Stimulated activated naive B cell treated with anti-CD40 and anti-IgM and Interleukin-4, amounts not matched to agents 10 μg/mL and 1 μg/mL and 100 μg/mL, for 72 hours (primary cell): ENCODE results near the gene SAMD11.

ENCODE experiments used
- ATAC-seq, 2 donors: fragments of 150-1000 bp; cut with Tn5 transposase; replicated peaks; 2 replicates each; pipeline ENCODE4 v1.10.0; 2021; ENCODE audit warnings: moderate library complexity in 1 of 2
- DNase-seq: peaks from one replicate; pipeline ENCODE4 v3.0.0; 2021
- H3K27ac Mint-ChIP-seq: one replicate; pipeline ENCODE4 v1.8.0; 2022; ENCODE audit warnings: mild to moderate bottlenecking, mixed read lengths
- H3K27me3 Mint-ChIP-seq, 2 donors: one replicate each; pipeline ENCODE4 v1.8.0; 2022; ENCODE audit warnings: mixed read lengths in 2 of 2
- H3K36me3 Mint-ChIP-seq, 2 donors: one replicate each; pipeline ENCODE4 v1.8.0; 2022; ENCODE audit warnings: mixed read lengths in 2 of 2, mild to moderate bottlenecking in 1 of 2
- H3K4me1 Mint-ChIP-seq, 2 donors: one replicate each; pipeline ENCODE4 v1.8.0; 2022; ENCODE audit warnings: mixed read lengths in 2 of 2, mild to moderate bottlenecking in 1 of 2
- H3K4me3 Mint-ChIP-seq, 2 donors: one replicate each; pipeline ENCODE4 v1.8.0; 2022; ENCODE audit warnings: mild to moderate bottlenecking in 2 of 2, mixed read lengths in 2 of 2, moderate library complexity in 1 of 2
- H3K9me3 Mint-ChIP-seq, 2 donors: one replicate each; pipeline ENCODE4 v1.8.0; 2022; ENCODE audit warnings: mixed read lengths in 2 of 2, mild to moderate bottlenecking in 1 of 2

SAMD11 gene

DNA sequence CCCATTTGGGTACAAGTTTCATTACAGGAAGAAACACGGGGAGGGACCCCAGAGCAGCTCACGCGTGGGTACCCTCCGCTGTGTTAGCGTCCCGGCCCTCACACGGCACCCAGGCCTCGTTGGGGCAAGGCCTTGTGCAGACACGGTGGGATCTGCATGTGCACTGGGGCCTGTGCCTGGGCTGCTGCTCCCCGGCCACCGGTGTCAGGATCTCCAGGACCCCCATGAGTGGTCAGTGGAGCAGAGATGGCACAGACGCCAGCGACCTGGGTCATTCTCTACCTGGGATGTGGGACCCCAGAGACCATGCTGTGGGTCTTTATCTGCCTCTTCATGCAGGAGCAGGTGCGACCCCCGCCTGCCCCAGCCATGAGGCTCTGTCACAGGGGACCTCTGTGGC is 5.4 kb upstream of the SAMD11 start:
- Mint-ChIP-seq H3K4me1 (peaks cover 20% of the 10 kb centered on the region in 2 donors), H3K27ac (no peak overlapping the region), H3K9me3 (no peaks in the 10 kb centered on the region), H3K36me3 (peaks cover 0 to 4% of the 10 kb centered on the region in 2 donors), H3K27me3 (peaks cover 62 to 93% of the 10 kb centered on the region in 2 donors), H3K4me3 (no peak overlapping the region)
- DNase-seq (no peak), ATAC-seq (no peak)

DNA sequence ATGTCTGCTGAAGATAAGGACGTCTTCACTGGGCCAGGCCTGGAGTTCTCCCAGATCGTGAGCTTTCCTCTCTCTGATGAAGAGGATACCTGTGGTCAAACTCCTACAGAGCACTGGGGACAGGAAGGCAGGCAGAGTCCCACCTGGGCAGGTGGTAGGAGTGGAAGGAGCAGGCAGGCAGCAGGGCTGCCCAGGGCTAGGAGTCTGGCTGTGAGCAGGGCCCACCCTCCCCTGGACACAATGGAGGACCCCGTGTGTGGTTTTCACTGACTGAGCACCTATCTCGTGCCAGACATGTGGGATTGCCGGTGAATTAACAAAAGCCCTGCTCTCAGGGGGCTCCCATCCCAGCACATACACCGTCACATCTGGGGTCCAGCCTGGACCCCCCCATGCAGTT is 4.9 kb upstream of the SAMD11 start:
- no peak for DNase-seq

DNA sequence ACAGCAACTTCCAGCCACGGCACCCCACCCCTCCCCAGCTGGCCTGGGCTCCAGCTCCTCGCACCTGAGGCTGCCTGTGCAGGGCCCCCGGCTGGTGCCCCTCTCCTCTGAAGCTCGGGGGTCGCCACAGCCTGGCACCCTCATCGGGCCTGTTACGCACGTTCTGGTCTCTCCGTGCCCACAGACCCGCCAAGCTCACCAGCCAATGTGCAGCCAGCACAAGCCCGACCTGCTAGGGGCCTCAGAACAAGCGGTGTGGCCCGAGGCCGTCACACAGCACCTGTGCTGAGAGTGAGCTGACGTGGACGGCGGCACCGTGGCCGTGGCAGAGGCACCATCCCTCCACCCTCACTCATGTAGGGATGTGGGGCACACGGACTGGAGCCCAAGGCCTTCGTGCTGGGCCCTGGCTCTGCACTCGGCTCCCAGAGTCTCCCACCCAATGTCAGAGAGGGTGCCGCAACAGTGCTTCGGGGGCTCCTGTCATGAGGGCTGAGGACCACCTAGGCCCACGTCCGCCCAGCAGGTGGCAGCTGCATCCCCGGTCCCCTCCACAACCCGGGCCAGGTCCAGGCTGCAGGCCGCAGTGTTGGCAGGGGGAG is 4.4 kb upstream of the SAMD11 start:
- Mint-ChIP-seq H3K4me3 (no peak overlapping the region), H3K36me3 (peaks cover 0 to 4% of the 10 kb centered on the region in 2 donors), H3K4me1 (peaks cover 21 to 22% of the 10 kb centered on the region in 2 donors), H3K27ac (no peak overlapping the region), H3K27me3 (peaks cover 63 to 85% of the 10 kb centered on the region in 2 donors), H3K9me3 (no peaks in the 10 kb centered on the region)
- DNase-seq (no peak), ATAC-seq (no peak)

More for the DNA sequence above, 4.9 kb upstream of the SAMD11 start:
- Mint-ChIP-seq H3K27ac (no peak overlapping the region), H3K36me3 (peaks cover 0 to 4% of the 10 kb centered on the region in 2 donors), H3K4me3 (no peak overlapping the region), H3K27me3 (peaks cover 63 to 90% of the 10 kb centered on the region in 2 donors), H3K9me3 (no peaks in the 10 kb centered on the region), H3K4me1 (peaks cover 21 to 22% of the 10 kb centered on the region in 2 donors)
- ATAC-seq: no peak

DNA sequence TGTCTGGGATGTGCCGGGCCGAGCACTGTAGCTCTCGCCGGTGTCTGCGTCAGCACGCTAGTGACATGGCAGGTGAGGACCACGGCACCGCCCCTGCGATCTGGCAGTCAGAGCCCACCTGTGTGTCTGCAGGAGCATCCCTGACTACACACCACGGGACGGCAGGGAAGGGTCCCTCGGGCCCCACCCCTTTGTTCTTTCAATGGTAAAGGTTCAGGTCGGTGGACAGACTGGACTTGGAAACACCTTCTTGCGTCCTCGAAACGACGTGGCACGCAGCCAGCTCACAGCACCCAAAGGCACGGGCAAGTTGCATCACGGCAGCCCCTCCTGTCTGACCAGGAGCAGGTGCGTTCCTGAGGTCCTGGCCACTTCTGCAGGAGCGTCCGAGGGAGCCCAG is 3.7 kb upstream of the SAMD11 start:
- Mint-ChIP-seq H3K27ac (no peak overlapping the region), H3K36me3 (peaks cover 0 to 4% of the 10 kb centered on the region in 2 donors), H3K9me3 (no peaks in the 10 kb centered on the region), H3K4me3 (no peak overlapping the region), H3K4me1 (peaks cover 21 to 22% of the 10 kb centered on the region in 2 donors), H3K27me3 (peaks cover 63 to 84% of the 10 kb centered on the region in 2 donors)
- DNase-seq (no peak), ATAC-seq (no peak)

DNA sequence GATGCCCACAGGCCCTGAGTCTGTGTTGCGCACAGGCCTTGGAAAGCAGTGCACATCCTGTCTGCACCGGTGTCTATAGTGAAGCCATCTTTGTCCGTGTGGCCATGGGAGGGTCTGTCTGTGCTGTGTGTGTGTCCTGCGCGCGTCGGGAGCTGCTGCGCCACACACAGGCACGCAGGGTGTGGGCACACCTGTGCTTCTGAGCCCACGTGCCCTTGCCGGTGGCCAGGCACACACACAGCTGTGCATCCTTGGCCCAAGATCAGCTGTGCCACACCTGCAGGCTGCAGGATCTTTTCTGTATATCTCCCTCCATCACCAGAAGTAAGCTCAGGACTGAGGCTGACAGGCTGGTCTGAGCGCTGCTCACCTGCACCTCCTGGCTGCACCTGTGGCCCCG is 3.2 kb upstream of the SAMD11 start:
- DNase-seq (no peak), ATAC-seq (peak; percentile 11 to 12)
- H3K27ac Mint-ChIP-seq: no peak overlapping the region
- H3K27me3 Mint-ChIP-seq: peaks cover 58 to 82% of the 10 kb centered on the region in 2 donors
- no peak overlapping the region for H3K4me3 Mint-ChIP-seq
- H3K4me1 Mint-ChIP-seq: peaks cover 21 to 22% of the 10 kb centered on the region in 2 donors
- peaks cover 0 to 4% of the 10 kb centered on the region in 2 donors for H3K36me3 Mint-ChIP-seq
- H3K9me3 Mint-ChIP-seq: no peaks in the 10 kb centered on the region

DNA sequence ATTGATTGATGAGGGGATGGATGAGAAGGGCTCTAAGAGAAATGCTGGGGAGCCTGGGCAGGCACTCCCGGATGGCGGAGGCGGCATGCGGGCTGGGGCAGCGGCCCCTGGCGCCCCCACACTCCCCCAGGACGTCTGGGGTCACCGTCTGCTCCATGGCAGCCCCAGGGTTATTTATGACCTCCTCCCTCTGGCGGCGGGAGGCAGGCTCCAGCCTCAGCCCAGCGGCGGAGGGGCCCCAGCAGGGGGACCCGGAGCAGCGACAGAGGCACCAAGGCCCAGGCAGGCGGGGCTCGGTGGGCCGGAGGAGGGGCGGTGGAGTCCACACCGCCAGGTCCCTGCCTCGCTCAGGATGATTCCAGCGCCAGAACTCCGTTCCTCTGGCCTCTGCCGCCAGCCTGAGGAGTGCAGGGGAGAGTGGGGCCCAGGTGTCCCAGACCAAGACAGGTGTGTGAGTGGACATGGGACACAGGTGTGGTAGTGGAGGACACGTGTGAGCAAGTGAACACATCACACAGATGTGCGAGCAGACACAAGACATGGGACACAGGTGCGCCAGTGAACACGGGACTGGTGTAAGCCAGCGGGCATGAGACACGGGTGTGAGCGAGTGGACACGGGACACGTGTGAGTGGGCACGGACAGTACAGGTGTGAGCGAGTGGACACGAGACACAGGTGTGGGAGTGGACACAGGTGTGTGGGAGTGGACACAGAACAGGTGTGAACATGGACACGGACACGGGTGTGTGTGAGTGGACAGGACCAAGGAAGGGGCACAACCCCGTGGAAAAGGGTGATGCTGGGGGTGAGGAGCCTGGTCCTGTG is 2.5 kb upstream of the SAMD11 start:
- Mint-ChIP-seq H3K27me3 (peaks cover 57 to 82% of the 10 kb centered on the region in 2 donors), H3K4me1 (peaks cover 22 to 27% of the 10 kb centered on the region in 2 donors), H3K27ac (no peak overlapping the region), H3K9me3 (no peaks in the 10 kb centered on the region), H3K4me3 (peak overlapping the region in 1 of 2 donors; percentile 60), H3K36me3 (peaks cover 0 to 4% of the 10 kb centered on the region in 2 donors)
- peak; percentile 52 to 55 for ATAC-seq
- no peak for DNase-seq

DNA sequence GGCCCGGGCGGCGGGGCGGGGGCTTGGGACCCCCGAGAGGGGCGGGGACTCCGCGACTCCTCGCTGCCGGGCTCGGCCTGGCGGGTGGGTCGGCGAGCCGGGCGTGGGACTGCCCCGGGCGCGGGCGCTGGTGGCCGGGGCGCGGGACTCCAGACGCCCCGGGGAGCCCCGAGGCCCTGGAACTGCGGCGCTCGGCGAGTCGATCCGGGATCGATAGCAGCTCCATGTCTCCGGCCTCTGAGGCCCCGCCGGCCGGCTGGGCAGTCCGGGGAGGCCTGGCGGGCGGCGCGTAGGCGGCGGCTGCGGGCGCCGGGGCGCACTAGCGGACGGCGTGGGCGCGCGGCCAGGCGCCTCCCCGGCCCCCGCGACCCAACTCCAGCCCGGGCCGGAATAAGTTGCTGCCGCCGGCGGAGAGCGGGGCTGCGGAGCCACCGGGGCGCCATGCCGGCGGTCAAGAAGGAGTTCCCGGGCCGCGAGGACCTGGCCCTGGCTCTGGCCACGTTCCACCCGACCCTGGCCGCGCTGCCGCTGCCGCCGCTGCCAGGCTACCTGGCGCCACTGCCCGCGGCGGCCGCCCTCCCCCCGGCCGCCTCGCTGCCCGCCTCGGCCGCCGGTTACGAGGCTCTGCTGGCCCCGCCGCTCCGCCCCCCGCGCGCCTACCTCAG is 400 bp downstream of the SAMD11 start:
- no peaks in the 10 kb centered on the region for H3K9me3 Mint-ChIP-seq
- ATAC-seq (peak in 1 of 2 donors; percentile 6), DNase-seq (no peak)
- peaks cover 64 to 85% of the 10 kb centered on the region in 2 donors for H3K27me3 Mint-ChIP-seq
- H3K27ac Mint-ChIP-seq: no peak overlapping the region
- H3K36me3 Mint-ChIP-seq: peaks cover 0 to 4% of the 10 kb centered on the region in 2 donors
- peak overlapping the region in 1 of 2 donors; percentile 65 for H3K4me3 Mint-ChIP-seq
- H3K4me1 Mint-ChIP-seq: peaks cover 22 to 30% of the 10 kb centered on the region in 2 donors

DNA sequence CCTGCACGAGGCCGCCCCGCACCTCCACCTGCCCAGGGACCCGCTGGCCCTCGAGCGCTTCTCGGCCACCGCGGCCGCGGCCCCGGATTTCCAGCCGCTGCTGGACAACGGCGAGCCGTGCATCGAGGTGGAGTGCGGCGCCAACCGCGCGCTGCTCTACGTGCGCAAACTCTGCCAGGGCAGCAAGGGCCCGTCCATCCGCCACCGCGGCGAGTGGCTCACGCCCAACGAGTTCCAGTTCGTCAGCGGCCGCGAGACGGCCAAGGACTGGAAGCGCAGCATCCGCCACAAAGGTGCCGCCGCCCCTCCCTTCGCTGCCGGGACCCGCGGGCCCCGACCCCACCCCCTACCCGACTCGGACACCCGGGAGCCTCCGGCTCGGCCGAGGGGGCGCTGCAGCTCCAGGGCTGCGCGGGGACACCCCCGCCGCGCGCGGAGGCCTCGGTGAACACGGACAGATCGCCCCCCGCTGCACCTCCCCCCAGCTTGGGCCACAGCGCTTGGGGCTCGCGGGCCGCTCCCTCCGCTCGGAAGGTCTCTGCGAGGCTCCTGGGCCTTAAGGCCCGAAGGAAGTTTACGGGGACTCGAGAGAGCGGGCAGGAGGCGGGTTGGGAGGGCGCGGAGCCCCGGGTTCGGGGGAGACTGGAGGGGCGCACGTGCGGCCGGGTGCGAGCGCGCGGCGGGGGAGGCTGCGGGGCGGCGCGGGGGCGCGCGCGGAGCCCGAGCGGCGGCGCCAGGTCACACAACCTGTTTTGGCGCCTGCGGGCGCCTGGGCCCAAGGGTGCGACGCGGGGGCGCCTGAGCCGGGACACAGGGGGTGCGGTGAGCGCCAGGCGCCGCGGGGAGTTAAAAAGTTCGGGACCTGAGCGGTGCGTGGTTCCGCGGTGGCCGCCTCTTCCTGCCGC is 1.2 kb downstream of the SAMD11 start:
- Mint-ChIP-seq H3K27me3 (peaks cover 66 to 85% of the 10 kb centered on the region in 2 donors), H3K27ac (no peak overlapping the region), H3K4me1 (peaks cover 22 to 30% of the 10 kb centered on the region in 2 donors), H3K36me3 (peaks cover 0 to 4% of the 10 kb centered on the region in 2 donors), H3K4me3 (peak overlapping the region; percentile 56 to 65), H3K9me3 (no peaks in the 10 kb centered on the region)
- DNase-seq (no peak), ATAC-seq (no peak)

DNA sequence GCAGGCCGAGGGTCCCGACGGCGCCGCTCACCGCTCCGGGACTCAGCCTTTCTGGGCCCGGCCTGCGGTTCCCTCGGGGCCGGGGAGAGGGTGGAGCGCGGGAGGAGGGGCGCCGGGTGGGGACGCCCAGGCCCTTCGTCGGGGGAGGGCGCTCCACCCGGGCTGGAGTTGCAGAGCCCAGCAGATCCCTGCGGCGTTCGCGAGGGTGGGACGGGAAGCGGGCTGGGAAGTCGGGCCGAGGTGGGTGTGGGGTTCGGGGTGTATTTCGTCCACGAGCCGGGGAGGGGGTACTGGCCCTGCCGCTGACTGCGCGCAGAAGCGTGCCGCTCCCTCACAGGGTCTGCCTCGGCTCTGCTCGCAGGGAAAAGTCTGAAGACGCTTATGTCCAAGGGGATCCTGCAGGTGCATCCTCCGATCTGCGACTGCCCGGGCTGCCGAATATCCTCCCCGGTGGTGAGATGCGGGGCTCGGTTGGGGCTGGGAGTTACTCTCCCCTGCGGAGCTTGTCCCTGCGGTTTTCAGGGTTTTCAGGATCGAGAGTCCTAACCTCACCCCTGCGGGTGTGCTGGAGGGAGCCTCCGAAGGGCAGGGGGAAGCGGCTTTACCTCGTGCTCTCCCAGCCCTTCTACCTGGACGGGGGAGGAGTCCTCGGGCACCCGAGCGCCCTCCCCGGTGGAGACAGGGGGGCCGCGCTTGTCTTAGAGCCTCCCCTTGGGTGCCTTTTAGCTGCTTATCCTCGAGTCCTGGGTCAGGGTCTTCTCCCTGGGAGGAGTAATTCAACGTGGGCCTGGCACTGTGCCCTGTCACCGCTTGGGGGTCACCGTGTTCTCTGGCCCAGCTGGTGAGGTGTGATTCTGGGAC is 2.1 kb downstream of the SAMD11 start:
- Mint-ChIP-seq H3K4me3 (peak overlapping the region; percentile 16 to 29), H3K27me3 (peaks cover 58 to 82% of the 10 kb centered on the region in 2 donors), H3K4me1 (peaks cover 17 to 25% of the 10 kb centered on the region in 2 donors), H3K9me3 (no peaks in the 10 kb centered on the region), H3K27ac (no peak overlapping the region), H3K36me3 (peaks cover 0 to 4% of the 10 kb centered on the region in 2 donors)
- ATAC-seq (no peak), DNase-seq (no peak)

DNA sequence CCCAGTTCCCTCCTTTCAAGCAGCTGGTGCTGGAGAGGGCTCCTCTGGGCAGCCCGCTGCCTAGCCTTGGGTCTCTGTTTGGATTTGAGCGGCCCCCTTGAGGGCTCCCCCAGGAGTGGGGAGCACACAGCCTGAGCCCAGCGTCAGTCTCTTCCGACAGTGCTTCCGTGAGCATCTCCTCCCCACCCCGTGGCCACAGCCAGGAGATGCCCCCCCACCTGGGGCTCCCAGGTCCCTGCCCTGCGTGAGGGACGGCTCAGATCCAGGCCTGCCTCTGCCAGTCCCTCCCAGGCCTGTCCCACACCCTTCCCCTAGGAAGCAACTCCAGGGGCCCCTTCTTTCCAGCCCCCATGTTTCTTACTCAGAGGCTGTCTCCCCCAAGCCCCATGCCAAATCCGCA is 3.5 kb downstream of the SAMD11 start:
- Mint-ChIP-seq H3K4me1 (peaks cover 9 to 21% of the 10 kb centered on the region in 2 donors), H3K4me3 (no peak overlapping the region), H3K9me3 (no peaks in the 10 kb centered on the region), H3K27ac (no peak overlapping the region), H3K36me3 (no peaks in the 10 kb centered on the region), H3K27me3 (peaks cover 54 to 77% of the 10 kb centered on the region in 2 donors)
- ATAC-seq (no peak), DNase-seq (no peak)

DNA sequence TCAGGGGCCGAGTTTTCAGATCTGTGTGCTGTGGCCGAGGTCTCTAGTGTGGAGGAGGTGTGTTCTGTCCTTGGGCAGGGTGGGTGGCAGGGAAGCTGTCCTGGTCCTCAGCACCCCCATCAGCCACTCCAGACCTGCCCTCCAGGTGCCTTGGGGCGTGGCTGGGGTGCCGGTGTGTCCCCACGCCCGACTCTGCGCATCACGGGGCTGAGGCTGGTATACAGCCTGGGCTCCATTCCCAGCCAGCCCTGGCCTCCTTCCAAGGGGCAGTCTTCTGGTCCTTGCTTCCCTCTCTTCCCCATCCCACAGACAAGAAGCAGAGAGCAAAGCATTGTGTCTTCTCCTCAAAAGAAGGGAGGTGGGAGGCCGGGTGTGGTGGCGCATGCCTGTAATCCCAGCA is 4.0 kb downstream of the SAMD11 start:
- Mint-ChIP-seq H3K9me3 (no peaks in the 10 kb centered on the region), H3K4me1 (peaks cover 8 to 21% of the 10 kb centered on the region in 2 donors), H3K4me3 (no peak overlapping the region), H3K36me3 (no peaks in the 10 kb centered on the region), H3K27ac (no peak overlapping the region), H3K27me3 (peaks cover 52 to 75% of the 10 kb centered on the region in 2 donors)
- ATAC-seq (no peak), DNase-seq (no peak)

DNA sequence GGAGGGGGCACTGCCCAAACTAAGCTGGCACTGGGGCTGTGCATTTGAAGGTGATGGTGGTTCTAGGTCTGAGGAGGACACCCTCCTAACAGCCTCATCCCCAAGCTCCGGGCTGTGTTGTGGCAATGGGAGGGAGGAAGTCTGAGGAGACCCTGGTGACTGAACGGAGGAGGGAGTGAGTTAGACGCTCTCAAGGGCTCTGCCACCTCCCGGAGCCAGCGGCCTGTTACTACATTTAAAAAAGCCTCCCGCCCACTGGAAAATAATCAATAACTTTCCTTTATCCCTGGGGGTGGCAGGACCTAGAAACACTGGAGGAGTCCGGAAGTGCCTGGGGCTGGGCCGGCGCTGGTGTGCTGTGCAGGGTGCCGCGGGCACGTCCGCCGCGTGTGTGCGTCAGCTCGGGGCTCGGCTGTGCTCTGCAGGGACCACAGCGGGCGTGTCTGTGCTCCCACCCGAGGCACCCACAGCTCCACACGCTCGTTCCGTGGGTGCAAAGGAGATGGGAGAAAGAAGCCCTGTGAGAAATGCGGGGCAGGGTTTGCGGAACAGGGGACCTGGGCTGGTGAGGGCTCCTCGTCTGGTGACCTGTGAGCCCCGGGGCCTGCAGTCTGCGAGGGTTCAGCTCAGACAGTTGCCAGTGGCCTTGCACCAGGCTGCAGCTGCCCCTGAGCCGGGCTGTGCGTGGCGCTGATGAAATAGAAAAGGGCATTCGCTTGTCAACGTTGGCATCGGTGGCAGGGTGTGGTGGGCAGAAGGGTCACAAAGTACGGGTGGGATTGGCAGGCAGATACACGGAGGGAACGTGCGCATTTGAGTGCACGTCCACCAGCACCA is 5.3 kb downstream of the SAMD11 start:
- no peak overlapping the region for H3K27ac Mint-ChIP-seq
- no peaks in the 10 kb centered on the region for H3K9me3 Mint-ChIP-seq
- H3K27me3 Mint-ChIP-seq: peaks cover 54 to 78% of the 10 kb centered on the region in 2 donors
- ATAC-seq (no peak), DNase-seq (no peak)
- H3K4me3 Mint-ChIP-seq: no peak overlapping the region
- peaks cover 3 to 13% of the 10 kb centered on the region in 2 donors for H3K4me1 Mint-ChIP-seq
- H3K36me3 Mint-ChIP-seq: no peaks in the 10 kb centered on the region
